Caco-2 (cell line): ENCODE data around the gene GHDC. TPM values are rescaled to one million over a fixed set of nuclear protein-coding genes. Genes with fewer than 3 reads are reported as not detected.

Experiments used
- BruUV-seq: library from RNA; stranded (reverse); fragments of 400-500 nt; replicated peaks from 2 replicates; lab custom pipeline; 2021; lab: Mats Ljungman, UMichigan
- CTCF ChIA-PET: fragments of 300-600 bp; sonication (Branson Sonifier 250); formaldehyde crosslinking; loops from one replicate; lab custom pipeline; 2022; ENCODE audit warnings: antibody characterized with exemption; lab: Charles Lee
- POLR2A ChIA-PET: fragments of 300-600 bp; sonication (Branson Sonifier 250); formaldehyde crosslinking; loops from one replicate; lab custom pipeline; 2022; ENCODE audit warnings: antibody characterized with exemption; lab: Charles Lee
- DNase-seq, 2 experiments: peaks; one replicate each; pipeline versions ENCODE4 v3.0.0 to v3.0.0-alpha.2; 2020 to 2022
- H3K27me3 ChIP-seq: replicated peaks from 2 replicates; pipeline ENCODE4 v1.6.0; 2011; ENCODE audit warnings: low read length; ENCODE audit not compliant: control insufficient read depth, insufficient read depth
- H3K36me3 ChIP-seq: 2 replicates; pipeline ENCODE4 v1.5.1; 2011; ENCODE audit warnings: low read length; ENCODE audit not compliant: control insufficient read depth, insufficient read depth
- H3K4me1 ChIP-seq: fragments of 250-450 bp; sonication (Bioruptor Pico); 2 replicates; pipeline ENCODE4 v1.5.1; 2020; ENCODE audit warnings: mild to moderate bottlenecking
- H3K4me3 ChIP-seq: 2 replicates; pipeline ENCODE4 v1.5.1; 2011; ENCODE audit warnings: low read depth, mild to moderate bottlenecking, control low read depth, low read length
- H3K9me3 ChIP-seq: fragments of 250-450 bp; sonication (Bioruptor Pico); 2 replicates; pipeline ENCODE4 v1.5.1; 2020; ENCODE audit warnings: mild to moderate bottlenecking, moderate library complexity
- H3K27ac Mint-ChIP-seq: one replicate; pipeline ENCODE4 v1.8.0; 2022; ENCODE audit warnings: mixed read lengths; ENCODE audit not compliant: unreplicated experiment
- H3K27me3 Mint-ChIP-seq: one replicate; pipeline ENCODE4 v1.8.0; 2022; ENCODE audit warnings: mixed read lengths; ENCODE audit not compliant: insufficient read depth, unreplicated experiment
- H3K36me3 Mint-ChIP-seq: one replicate; pipeline ENCODE4 v1.8.0; 2022; ENCODE audit warnings: mild to moderate bottlenecking, mixed read lengths; ENCODE audit not compliant: insufficient read depth, unreplicated experiment
- H3K4me1 Mint-ChIP-seq: one replicate; pipeline ENCODE4 v1.8.0; 2022; ENCODE audit warnings: low read depth, mixed read lengths; ENCODE audit not compliant: unreplicated experiment
- H3K4me3 Mint-ChIP-seq: one replicate; pipeline ENCODE4 v1.8.0; 2022; ENCODE audit warnings: mild to moderate bottlenecking, moderate library complexity, mixed read lengths; ENCODE audit not compliant: unreplicated experiment
- H3K9me3 Mint-ChIP-seq: one replicate; pipeline ENCODE4 v1.8.0; 2022; ENCODE audit warnings: mixed read lengths; ENCODE audit not compliant: unreplicated experiment
- CTCF ChIP-seq, 2 experiments: fragments of 200-600 bp in 1 of 2; IDR thresholded peaks; 1 replicate in 1 of 2; 2 replicates in 1 of 2; pipeline versions ENCODE4 v1.5.1 to v1.8.0; 2011 to 2022; ENCODE audit warnings: antibody characterized with exemption in 1 of 2, control low read depth in 1 of 2, inconsistent platforms in 1 of 2, low read depth in 1 of 2, low read length in 1 of 2, mild to moderate bottlenecking in 1 of 2, moderate library complexity in 1 of 2; ENCODE audit not compliant: insufficient read depth in 1 of 2, severe bottlenecking in 1 of 2, unreplicated experiment in 1 of 2
- intact Hi-C: fragments of 100-400 bp; cut with micrococcal nuclease; formaldehyde crosslinking; loops from one replicate; pipeline ENCODE4 v1.10.0; 2022; ENCODE audit not compliant: unreplicated experiment
- total RNA-seq: library from RNA; stranded (reverse); gene quantifications from 2 replicates; pipeline ENCODE4 v1.2.3, GENCODE V29; 2022

The GHDC gene
- total RNA-seq, 1 experiment from 2014 or later, result 17.7 TPM

GRCh38 chr17:42163696-42164407, 30.4 kb downstream of the GHDC start:
- intact Hi-C loops, result no loop called here
- POLR2A ChIA-PET, result no interaction called here
- H3K4me3 Mint-ChIP-seq, result no peak overlapping the region
- H3K9me3 Mint-ChIP-seq, result no peaks in the 10 kb centered on the region
- Histone ChIP-seq H3K4me3 (no peak overlapping the region), H3K4me1 (no peaks in the 10 kb centered on the region), H3K9me3 (no peaks in the 10 kb centered on the region), H3K27me3 (no peaks in the 10 kb centered on the region), H3K36me3 (no peaks in the 10 kb centered on the region)
- no peaks in the 10 kb centered on the region for H3K27me3 Mint-ChIP-seq
- no peaks in the 10 kb centered on the region for H3K4me1 Mint-ChIP-seq
- H3K36me3 Mint-ChIP-seq, result no peaks in the 10 kb centered on the region
- CTCF ChIA-PET, result interaction anchor here (1.1 kb wide), 1 partner anchor 18 kb away, joined by 3 read pairs; the partner anchor contains the start of gene KCNH4
- TF ChIP-seq CTCF (IDR thresholded peaks at IDR 0.05; ENCODE audit: insufficient read depth in 1 of 2, low read depth in 1 of 2, low read length in 1 of 2, severe bottlenecking in 1 of 2, unreplicated experiment in 1 of 2), result no peak
- no peak overlapping the region for H3K27ac Mint-ChIP-seq
- no peak for DNase-seq
- no TSS peak for BruUV-seq

GRCh38 chr17:42163113-42163512, 31.2 kb downstream of the GHDC start:
- no peaks in the 10 kb centered on the region for H3K27me3 Mint-ChIP-seq
- no peaks in the 10 kb centered on the region for H3K4me1 ChIP-seq
- H3K9me3 ChIP-seq, result no peaks in the 10 kb centered on the region
- ChIA-PET POLR2A (no interaction called here), CTCF (interaction anchor here (1.1 kb wide), 1 partner anchor 18 kb away, joined by 3 read pairs; the partner anchor contains the start of gene KCNH4)
- no peaks in the 10 kb centered on the region for H3K4me1 Mint-ChIP-seq
- no peak overlapping the region for H3K4me3 ChIP-seq
- DNase-seq, result peak in 1 of 2 experiments; percentile 51
- H3K27me3 ChIP-seq, result no peaks in the 10 kb centered on the region
- H3K4me3 Mint-ChIP-seq, result no peak overlapping the region
- intact Hi-C loops, result no loop called here
- H3K36me3 ChIP-seq, result no peaks in the 10 kb centered on the region
- H3K36me3 Mint-ChIP-seq, result no peaks in the 10 kb centered on the region
- BruUV-seq, result no TSS peak
- no peak overlapping the region for H3K27ac Mint-ChIP-seq
- peak; percentile 42 to 44 for TF ChIP-seq CTCF (IDR thresholded peaks at IDR 0.05; ENCODE audit: insufficient read depth in 1 of 2, low read depth in 1 of 2, low read length in 1 of 2, severe bottlenecking in 1 of 2, unreplicated experiment in 1 of 2)
- no peaks in the 10 kb centered on the region for H3K9me3 Mint-ChIP-seq

GRCh38 chr17:42160531-42160910, 33.8 kb downstream of the GHDC start:
- TF ChIP-seq CTCF (IDR thresholded peaks at IDR 0.05; ENCODE audit: insufficient read depth in 1 of 2, low read depth in 1 of 2, low read length in 1 of 2, severe bottlenecking in 1 of 2, unreplicated experiment in 1 of 2), result no peak
- H3K4me3 ChIP-seq, result no peak overlapping the region
- intact Hi-C loops, result no loop called here
- Mint-ChIP-seq H3K27ac (no peak overlapping the region), H3K27me3 (no peaks in the 10 kb centered on the region), H3K4me3 (no peak overlapping the region), H3K36me3 (no peaks in the 10 kb centered on the region), H3K9me3 (no peaks in the 10 kb centered on the region), H3K4me1 (no peaks in the 10 kb centered on the region)
- DNase-seq, result no peak
- no peaks in the 10 kb centered on the region for H3K36me3 ChIP-seq
- H3K9me3 ChIP-seq, result no peaks in the 10 kb centered on the region
- ChIA-PET CTCF (no interaction called here), POLR2A (no interaction called here)
- no TSS peak for BruUV-seq
- no peaks in the 10 kb centered on the region for H3K27me3 ChIP-seq
- H3K4me1 ChIP-seq, result no peaks in the 10 kb centered on the region
